ENCODE data around the gene LARGE1.

The LARGE1 gene

GRCh38 chr22:33658775-33659174 lies 261.5 kb downstream of the LARGE1 start:
- H3K4me1 ChIP-seq (ENCODE audit: insufficient read depth, low read length) = peaks cover 21% of the 10 kb centered on the region
- WGBS = 93% methylated on average over 3 of the region's 3 CpGs
- no peaks in the 10 kb centered on the region for H3K36me3 ChIP-seq (ENCODE audit: insufficient read depth, low read length)
- no peak overlapping the region for H3K4me3 ChIP-seq (ENCODE audit: low read length)
- H3K9me3 ChIP-seq (ENCODE audit: insufficient read depth, low read depth, low read length) = no peaks in the 10 kb centered on the region
- no peak overlapping the region for H3K9ac ChIP-seq (ENCODE audit: low read depth, low read length)
- H3K27me3 ChIP-seq (ENCODE audit: insufficient read depth, low read length) = no peaks in the 10 kb centered on the region
- H3K27ac ChIP-seq (ENCODE audit: low read depth, low read length) = no peak overlapping the region

GRCh38 chr22:33657670-33658069 lies 262.6 kb downstream of the LARGE1 start:
- H3K36me3 ChIP-seq (ENCODE audit: insufficient read depth, low read length) = no peaks in the 10 kb centered on the region
- H3K4me3 ChIP-seq (ENCODE audit: low read length) = no peak overlapping the region
- WGBS = 95% methylated on average over 8 of the region's 8 CpGs
- H3K9me3 ChIP-seq (ENCODE audit: insufficient read depth, low read depth, low read length) = no peaks in the 10 kb centered on the region
- H3K9ac ChIP-seq (ENCODE audit: low read depth, low read length) = no peak overlapping the region
- no peak overlapping the region for H3K27ac ChIP-seq (ENCODE audit: low read depth, low read length)
- peaks cover 26% of the 10 kb centered on the region for H3K4me1 ChIP-seq (ENCODE audit: insufficient read depth, low read length)
- H3K27me3 ChIP-seq (ENCODE audit: insufficient read depth, low read length) = no peaks in the 10 kb centered on the region

GRCh38 chr22:33656808-33657628 lies 263.3 kb downstream of the LARGE1 start:
- Histone ChIP-seq H3K9me3 (ENCODE audit: insufficient read depth, low read depth, low read length) (no peaks in the 10 kb centered on the region), H3K9ac (ENCODE audit: low read depth, low read length) (no peak overlapping the region), H3K4me1 (ENCODE audit: insufficient read depth, low read length) (peaks cover 27% of the 10 kb centered on the region), H3K27me3 (ENCODE audit: insufficient read depth, low read length) (no peaks in the 10 kb centered on the region), H3K27ac (ENCODE audit: low read depth, low read length) (no peak overlapping the region), H3K4me3 (ENCODE audit: low read length) (no peak overlapping the region), H3K36me3 (ENCODE audit: insufficient read depth, low read length) (no peaks in the 10 kb centered on the region)
- WGBS = 96% methylated on average over 8 of the region's 8 CpGs

DNA sequence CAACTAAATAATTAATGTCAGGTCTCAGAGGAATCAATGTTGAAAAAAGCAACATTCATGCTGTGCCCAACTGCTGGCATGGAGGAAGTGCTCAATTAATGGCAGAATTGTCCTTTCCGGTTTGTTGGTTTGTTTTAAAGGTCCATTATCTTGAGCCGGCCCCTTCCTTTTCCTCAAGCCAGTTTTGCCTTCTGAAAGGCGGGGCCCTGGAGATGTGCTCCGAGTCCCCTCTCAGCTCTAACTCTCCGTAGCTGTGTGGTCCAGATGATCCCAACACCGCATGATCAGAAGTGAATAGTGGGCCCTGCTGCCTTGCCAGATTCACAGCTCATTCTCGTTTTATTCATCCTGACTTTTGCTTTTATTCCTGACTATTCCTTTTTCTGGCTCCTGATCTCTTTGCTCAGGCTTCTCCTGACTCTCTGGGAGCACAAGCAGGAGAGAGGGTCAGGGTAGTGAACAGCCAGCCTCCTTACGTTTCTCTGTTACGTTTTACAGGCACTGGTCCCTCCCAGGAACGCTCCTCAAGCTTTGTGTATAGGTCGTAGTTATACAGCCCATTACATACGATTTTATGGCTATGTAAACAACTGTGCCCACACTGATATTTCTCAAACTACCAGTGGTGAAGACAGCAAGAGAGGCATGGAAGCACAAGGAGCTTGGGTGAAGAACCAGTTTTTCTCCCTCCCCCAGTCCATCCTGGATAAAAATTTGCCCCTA lies 265.9 kb downstream of the LARGE1 start:
- Histone ChIP-seq H3K4me3 (ENCODE audit: low read length) (no peak overlapping the region), H3K36me3 (ENCODE audit: insufficient read depth, low read length) (peaks cover 10% of the 10 kb centered on the region), H3K27ac (ENCODE audit: low read depth, low read length) (no peak overlapping the region), H3K9me3 (ENCODE audit: insufficient read depth, low read depth, low read length) (no peaks in the 10 kb centered on the region), H3K27me3 (ENCODE audit: insufficient read depth, low read length) (no peaks in the 10 kb centered on the region), H3K4me1 (ENCODE audit: insufficient read depth, low read length) (peaks cover 21% of the 10 kb centered on the region), H3K9ac (ENCODE audit: low read depth, low read length) (no peak overlapping the region)
- WGBS = 64% methylated on average over 12 of the region's 12 CpGs

- H3K4me1 ChIP-seq (ENCODE audit: insufficient read depth, low read length) = peaks cover 18% of the 10 kb centered on the region
Measured at GRCh38 chr22:33653532-33654063, 266.7 kb downstream of the LARGE1 start.

GRCh38 chr22:33652615-33653014 lies 267.7 kb downstream of the LARGE1 start:
- Histone ChIP-seq H3K9ac (ENCODE audit: low read depth, low read length) (no peak overlapping the region), H3K4me3 (ENCODE audit: low read length) (no peak overlapping the region), H3K36me3 (ENCODE audit: insufficient read depth, low read length) (peaks cover 22% of the 10 kb centered on the region), H3K4me1 (ENCODE audit: insufficient read depth, low read length) (peaks cover 18% of the 10 kb centered on the region), H3K27ac (ENCODE audit: low read depth, low read length) (no peak overlapping the region), H3K9me3 (ENCODE audit: insufficient read depth, low read depth, low read length) (no peaks in the 10 kb centered on the region), H3K27me3 (ENCODE audit: insufficient read depth, low read length) (no peaks in the 10 kb centered on the region)
- WGBS = 77% methylated on average over 5 of the region's 5 CpGs

More at GRCh38 chr22:33653532-33654063, 266.7 kb downstream of the LARGE1 start:
- 89% methylated on average over 8 of the region's 8 CpGs for WGBS
- Histone ChIP-seq H3K27ac (ENCODE audit: low read depth, low read length) (no peak overlapping the region), H3K9me3 (ENCODE audit: insufficient read depth, low read depth, low read length) (no peaks in the 10 kb centered on the region), H3K36me3 (ENCODE audit: insufficient read depth, low read length) (peaks cover 17% of the 10 kb centered on the region), H3K4me3 (ENCODE audit: low read length) (no peak overlapping the region), H3K27me3 (ENCODE audit: insufficient read depth, low read length) (no peaks in the 10 kb centered on the region), H3K9ac (ENCODE audit: low read depth, low read length) (no peak overlapping the region)

DNA sequence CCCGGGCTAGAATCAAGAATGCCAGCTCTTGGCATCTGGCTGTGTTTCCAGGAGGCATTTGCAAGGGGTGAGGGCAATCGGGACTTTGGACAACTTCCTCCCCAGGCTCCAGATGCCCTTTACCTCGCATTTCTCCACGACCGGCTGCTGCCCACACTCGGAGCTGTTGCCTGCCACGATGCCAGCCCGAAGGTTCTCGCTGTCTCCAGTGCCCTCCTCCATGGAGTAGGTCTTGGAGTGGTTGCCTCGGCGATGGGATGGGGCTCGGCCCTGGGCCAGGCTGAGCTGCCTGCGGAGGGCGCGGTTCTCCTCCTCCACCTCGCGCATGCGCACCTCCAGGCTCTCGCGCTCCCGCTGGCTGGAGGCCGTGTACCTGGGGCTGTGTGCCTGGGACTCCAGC lies 270.0 kb downstream of the LARGE1 start:
- 98% methylated on average over 22 of the region's 22 CpGs for WGBS
- H3K4me3 ChIP-seq (ENCODE audit: low read length) = no peak overlapping the region
- peaks cover 18% of the 10 kb centered on the region for H3K4me1 ChIP-seq (ENCODE audit: insufficient read depth, low read length)
- no peak overlapping the region for H3K9ac ChIP-seq (ENCODE audit: low read depth, low read length)
- no peak overlapping the region for H3K27ac ChIP-seq (ENCODE audit: low read depth, low read length)
- no peaks in the 10 kb centered on the region for H3K9me3 ChIP-seq (ENCODE audit: insufficient read depth, low read depth, low read length)
- peaks cover 24% of the 10 kb centered on the region for H3K36me3 ChIP-seq (ENCODE audit: insufficient read depth, low read length)
- H3K27me3 ChIP-seq (ENCODE audit: insufficient read depth, low read length) = no peaks in the 10 kb centered on the region

DNA sequence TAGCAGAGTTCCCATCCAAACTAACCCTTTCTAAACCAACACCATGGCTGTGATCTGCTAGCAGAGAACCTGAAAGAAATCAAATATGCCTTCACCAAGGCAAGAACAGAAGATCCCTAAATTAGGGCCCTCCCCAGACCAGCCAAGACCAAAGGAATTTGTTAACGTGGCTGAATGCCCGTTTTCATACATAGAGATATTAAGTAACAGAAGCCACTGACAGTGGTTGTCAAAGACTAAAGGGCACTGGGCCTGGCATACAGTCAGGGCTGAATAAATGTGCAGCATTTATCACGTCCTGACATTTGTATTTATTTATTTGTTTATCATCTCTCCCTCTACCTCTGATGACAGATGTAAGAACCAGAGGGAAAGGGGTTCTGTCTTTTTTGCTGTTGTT lies 271.8 kb downstream of the LARGE1 start:
- H3K9ac ChIP-seq (ENCODE audit: low read depth, low read length) = no peak overlapping the region
- H3K4me1 ChIP-seq (ENCODE audit: insufficient read depth, low read length) = peaks cover 6% of the 10 kb centered on the region; the same call in 1 of the 2 replicates
- H3K36me3 ChIP-seq (ENCODE audit: insufficient read depth, low read length) = peaks cover 24% of the 10 kb centered on the region
- H3K4me3 ChIP-seq (ENCODE audit: low read length) = no peak overlapping the region
- H3K27me3 ChIP-seq (ENCODE audit: insufficient read depth, low read length) = no peaks in the 10 kb centered on the region
- no peak overlapping the region for H3K27ac ChIP-seq (ENCODE audit: low read depth, low read length)
- no peaks in the 10 kb centered on the region for H3K9me3 ChIP-seq (ENCODE audit: insufficient read depth, low read depth, low read length)
- 95% methylated on average over 2 of the region's 3 CpGs for WGBS

DNA sequence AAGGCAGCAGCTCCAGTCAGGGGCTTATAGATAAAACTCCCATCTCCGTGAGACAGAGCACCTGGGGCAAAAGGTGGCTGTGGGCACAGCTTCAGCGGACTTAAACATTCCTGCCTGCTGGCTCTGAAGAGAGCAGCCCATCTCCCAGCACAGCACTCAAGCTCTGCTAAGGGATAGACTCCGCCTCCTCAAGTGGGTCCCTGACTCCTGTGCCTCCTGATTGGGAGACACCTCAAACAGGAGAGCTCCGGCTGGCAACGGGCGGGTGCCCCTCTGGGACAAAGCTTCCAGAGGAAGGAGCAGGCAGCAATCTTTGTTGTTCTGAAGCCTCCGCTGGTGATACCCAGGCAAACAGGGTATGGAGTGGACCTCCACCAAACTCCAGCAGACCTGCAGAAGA lies 279.4 kb downstream of the LARGE1 start:
- Histone ChIP-seq H3K27me3 (ENCODE audit: insufficient read depth, low read length) (no peaks in the 10 kb centered on the region), H3K9ac (ENCODE audit: low read depth, low read length) (no peak overlapping the region), H3K36me3 (ENCODE audit: insufficient read depth, low read length) (peaks cover 3% of the 10 kb centered on the region; the same call in 1 of the 2 replicates), H3K4me1 (ENCODE audit: insufficient read depth, low read length) (peaks cover 4% of the 10 kb centered on the region; the same call in 1 of the 2 replicates), H3K9me3 (ENCODE audit: insufficient read depth, low read depth, low read length) (no peaks in the 10 kb centered on the region), H3K27ac (ENCODE audit: low read depth, low read length) (no peak overlapping the region), H3K4me3 (ENCODE audit: low read length) (no peak overlapping the region)
- WGBS = 82% methylated on average over 7 of the region's 7 CpGs

DNA sequence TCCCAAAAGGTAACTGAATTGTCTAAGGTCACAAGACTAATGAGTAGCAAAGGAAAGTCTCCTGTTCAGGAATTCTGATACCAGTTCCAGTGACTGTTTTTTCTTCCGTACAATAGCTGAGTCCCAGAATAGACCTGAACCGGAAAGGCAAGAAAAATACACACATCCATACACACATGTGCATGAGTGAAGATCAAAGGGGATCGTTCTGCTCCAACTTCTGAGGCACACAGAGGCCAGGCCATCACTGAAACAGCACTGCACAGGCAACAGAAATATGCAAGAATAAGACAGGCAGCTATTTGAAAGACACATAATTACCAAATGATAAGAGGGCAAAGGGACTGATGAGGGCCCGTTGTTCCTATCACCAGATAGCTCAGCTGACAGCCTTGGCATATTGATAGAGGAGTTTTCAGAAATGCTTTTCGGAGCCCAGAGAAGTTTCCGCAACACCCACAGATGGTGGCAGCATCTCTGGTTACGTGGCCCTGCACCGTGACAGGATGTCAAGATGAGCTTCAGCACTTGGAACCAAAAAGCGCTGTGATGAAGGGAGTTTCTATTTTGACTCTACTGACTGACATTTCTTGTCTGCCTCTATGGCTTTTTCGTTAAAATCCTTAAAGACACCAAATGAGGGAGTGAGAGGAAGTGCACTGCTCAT lies 280.6 kb downstream of the LARGE1 start:
- Histone ChIP-seq H3K9ac (ENCODE audit: low read depth, low read length) (no peak overlapping the region), H3K4me1 (ENCODE audit: insufficient read depth, low read length) (peaks cover 4% of the 10 kb centered on the region; the same call in 1 of the 2 replicates), H3K27me3 (ENCODE audit: insufficient read depth, low read length) (no peaks in the 10 kb centered on the region), H3K9me3 (ENCODE audit: insufficient read depth, low read depth, low read length) (no peaks in the 10 kb centered on the region), H3K36me3 (ENCODE audit: insufficient read depth, low read length) (peaks cover 3% of the 10 kb centered on the region; the same call in 1 of the 2 replicates), H3K27ac (ENCODE audit: low read depth, low read length) (no peak overlapping the region), H3K4me3 (ENCODE audit: low read length) (no peak overlapping the region)
- WGBS = 95% methylated on average over 10 of the region's 10 CpGs

- Histone ChIP-seq H3K4me1 (ENCODE audit: insufficient read depth, low read length) (peaks cover 3% of the 10 kb centered on the region; the same call in 1 of the 2 replicates), H3K36me3 (ENCODE audit: insufficient read depth, low read length) (peaks cover 3% of the 10 kb centered on the region; the same call in 1 of the 2 replicates), H3K27me3 (ENCODE audit: insufficient read depth, low read length) (no peaks in the 10 kb centered on the region), H3K27ac (ENCODE audit: low read depth, low read length) (no peak overlapping the region), H3K9me3 (ENCODE audit: insufficient read depth, low read depth, low read length) (no peaks in the 10 kb centered on the region), H3K4me3 (ENCODE audit: low read length) (no peak overlapping the region), H3K9ac (ENCODE audit: low read depth, low read length) (no peak overlapping the region)
- 82% methylated on average over 2 of the region's 2 CpGs for WGBS
Measured at GRCh38 chr22:33635766-33636165, 284.5 kb downstream of the LARGE1 start.
